GM12878 (cell line): ENCODE measurements around the gene CILP. TPM values are rescaled to one million over a fixed set of nuclear protein-coding genes. Genes with fewer than 3 reads are reported as not detected.

Experiments used
- ATAC-seq: fragments of 200-7000 bp; cut with Tn5 transposase; 3 replicates; pipeline ENCODE4 v1.9.1; 2020; ENCODE audit warnings: mild to moderate bottlenecking, moderate library complexity
- BruUV-seq: library from RNA; stranded (reverse); fragments of 400-500 nt; replicated peaks from 2 replicates; lab custom pipeline; 2021; lab: Mats Ljungman, UMichigan
- CTCF ChIA-PET: fragments of 300-600 bp; sonication (Branson Sonifier 250); formaldehyde crosslinking; extraction: SDS; loops from one replicate; lab custom pipeline; 2021; ENCODE audit warnings: inconsistent platforms; lab: Yijun Ruan, JAX
- POLR2A ChIA-PET: fragments of 350-600 bp; formaldehyde crosslinking; extraction: SDS; loops from one replicate; lab custom pipeline; 2021; ENCODE audit warnings: inconsistent platforms; lab: Charles Lee
- RAD21 ChIA-PET: fragments of 300-600 bp; sonication (Branson Sonifier 250); formaldehyde crosslinking; loops from one replicate; lab custom pipeline; 2023; ENCODE audit warnings: antibody characterized with exemption; ENCODE audit not compliant: unreplicated experiment; lab: Charles Lee
- SMC1A ChIA-PET: fragments of 300-600 bp; sonication (Branson Sonifier 250); formaldehyde crosslinking; loops from one replicate; lab custom pipeline; 2023; ENCODE audit not compliant: unreplicated experiment, uncharacterized antibody; lab: Charles Lee
- DNase-seq: peaks from one replicate; pipeline ENCODE4 v3.0.0-alpha.2; 2011; ENCODE audit warnings: low read depth, low spot score
- FAIRE-seq: peaks from 3 replicates; lab custom pipeline; 2011; peaks lifted over from hg19 to GRCh38; lab: Jason Lieb, UNC
- H2AFZ ChIP-seq: 2 replicates; pipeline ENCODE4 v1.6.0; 2011; ENCODE audit warnings: low read depth, low read length, control low read depth; ENCODE audit not compliant: control insufficient read depth
- H3K27ac ChIP-seq: 2 replicates; pipeline ENCODE4 v1.5.1; 2011; ENCODE audit warnings: control low read depth; ENCODE audit not compliant: control insufficient read depth, insufficient read depth
- H3K27me3 ChIP-seq, 2 experiments: replicated peaks in 1 of 2; 2 replicates each; pipeline versions ENCODE4 v1.6.0 to v1.6.1; 2011; ENCODE audit warnings: low read length in 1 of 2; ENCODE audit not compliant: control insufficient read depth in 2 of 2, insufficient read depth in 2 of 2
- H3K36me3 ChIP-seq, 2 experiments: 2 replicates each; pipeline ENCODE4 v1.5.1; 2011; ENCODE audit warnings: low read length in 1 of 2; ENCODE audit not compliant: control insufficient read depth in 2 of 2, insufficient read depth in 2 of 2
- H3K4me1 ChIP-seq: 2 replicates; pipeline ENCODE4 v1.6.1; 2011; ENCODE audit warnings: mild to moderate bottlenecking, low read length, moderate library complexity, mixed read lengths; ENCODE audit not compliant: control insufficient read depth, insufficient read depth
- H3K4me2 ChIP-seq: 2 replicates; pipeline ENCODE4 v1.6.0; 2011; ENCODE audit warnings: control low read depth; ENCODE audit not compliant: control insufficient read depth, insufficient read depth
- H3K4me3 ChIP-seq: fragments of 200-600 bp; sonication (generic); 2 replicates; pipeline ENCODE4 v1.5.1; 2016
- H3K79me2 ChIP-seq: 2 replicates; pipeline ENCODE4 v1.6.0; 2011; ENCODE audit warnings: low read length; ENCODE audit not compliant: control insufficient read depth, insufficient read depth
- H3K9ac ChIP-seq: 2 replicates; pipeline ENCODE4 v1.8.0; 2011; ENCODE audit warnings: low read length, control low read depth, mixed read lengths; ENCODE audit not compliant: control insufficient read depth, insufficient read depth
- H3K9me3 ChIP-seq: replicated peaks from 3 replicates; pipeline ENCODE4 v1.5.1; 2011; ENCODE audit warnings: mild to moderate bottlenecking, low read length; ENCODE audit not compliant: control insufficient read depth, insufficient read depth
- H4K20me1 ChIP-seq: 2 replicates; pipeline ENCODE4 v1.6.0; 2011; ENCODE audit not compliant: control insufficient read depth, insufficient read depth
- ATF7 ChIP-seq: fragments of 450-650 bp; IDR thresholded peaks from 2 replicates; pipeline ENCODE4 v1.6.1; 2016; ENCODE audit warnings: low read depth, mild to moderate bottlenecking
- BRCA1 ChIP-seq: IDR thresholded peaks from 2 replicates; pipeline ENCODE4 v1.6.1; 2011; ENCODE audit warnings: low read depth, low read length, improper control_type of control experiment
- CEBPZ ChIP-seq: fragments of 150-350 bp; IDR thresholded peaks from 2 replicates; pipeline ENCODE4 v1.6.1; 2016; ENCODE audit warnings: low read depth, low read length
- CHD2 ChIP-seq: IDR thresholded peaks from 2 replicates; pipeline ENCODE4 v1.6.1; 2011; ENCODE audit warnings: low read depth, low read length, improper control_type of control experiment, borderline replicate concordance
- EED ChIP-seq: sonication (generic); IDR thresholded peaks from 2 replicates; pipeline ENCODE4 v1.6.1; 2016; ENCODE audit warnings: antibody characterized with exemption, low read depth
- JUNB ChIP-seq: IDR thresholded peaks from 2 replicates; pipeline ENCODE4 v1.6.1; 2016; ENCODE audit warnings: antibody characterized with exemption, mild to moderate bottlenecking
- MTA3 ChIP-seq: IDR thresholded peaks from 2 replicates; pipeline ENCODE4 v1.6.1; 2012; ENCODE audit warnings: low read length, inconsistent platforms, borderline replicate concordance
- MXI1 ChIP-seq: fragments of 150-350 bp; IDR thresholded peaks from 2 replicates; pipeline ENCODE4 v1.6.1; 2011; ENCODE audit warnings: low read depth, mild to moderate bottlenecking, inconsistent platforms, low read length, improper control_type of control experiment
- NFIC ChIP-seq: IDR thresholded peaks from 2 replicates; pipeline ENCODE4 v1.6.1; 2012; ENCODE audit warnings: low read depth, mild to moderate bottlenecking, inconsistent platforms, low read length, moderate library complexity
- POLR2A ChIP-seq: IDR thresholded peaks from 2 replicates; pipeline ENCODE4 v1.6.1; 2011; ENCODE audit warnings: low read depth, mild to moderate bottlenecking, low read length
- SMAD1 ChIP-seq: fragments of 450-650 bp; IDR thresholded peaks from 2 replicates; pipeline ENCODE4 v1.6.1; 2018; ENCODE audit warnings: mild to moderate bottlenecking, low read depth; ENCODE audit not compliant: partially characterized antibody
- SPI1 ChIP-seq: IDR thresholded peaks from 2 replicates; pipeline ENCODE4 v1.6.1; 2011; ENCODE audit warnings: low read depth, mild to moderate bottlenecking, low read length, moderate library complexity, borderline replicate concordance; ENCODE audit not compliant: insufficient read depth
- TCF12 ChIP-seq: IDR thresholded peaks from 2 replicates; pipeline ENCODE4 v1.6.1; 2011; ENCODE audit warnings: low read depth, mild to moderate bottlenecking, low read length
- WRNIP1 ChIP-seq: IDR thresholded peaks from 2 replicates; pipeline ENCODE4 v1.6.1; 2011; ENCODE audit warnings: low read depth, low read length, improper control_type of control experiment, borderline replicate concordance
- YY1 ChIP-seq: IDR thresholded peaks from 2 replicates; pipeline ENCODE4 v1.6.1; 2011; ENCODE audit warnings: low read depth, mild to moderate bottlenecking, low read length
- ZBED1 ChIP-seq: IDR thresholded peaks from 2 replicates; pipeline ENCODE4 v1.6.1; 2016; ENCODE audit warnings: borderline replicate concordance
- ZZZ3 ChIP-seq: IDR thresholded peaks from 2 replicates; pipeline ENCODE4 v1.6.1; 2011; ENCODE audit warnings: low read depth; ENCODE audit not compliant: control insufficient read depth, insufficient read length
- WGBS: methylation state at CpG from one replicate; pipeline ENCODE4 v1.1.6; 2016; ENCODE audit warnings: low lambda C conversion rate; ENCODE audit not compliant: insufficient replicate concordance, insufficient coverage; ENCODE audit errors: missing lambda C conversion rate; 5-methylcytosine and 5-hydroxymethylcytosine counted together
- in situ Hi-C: fragments of 300-500 bp; cut with MboI; formaldehyde crosslinking; loops from 9 replicates; pipeline ENCODE4 v1.14.3; 2018; ENCODE audit warnings: mixed read lengths
- intact Hi-C: fragments of 100-400 bp; cut with micrococcal nuclease; formaldehyde crosslinking; loops from one replicate; pipeline ENCODE4 v1.14.2; 2022; ENCODE audit not compliant: unreplicated experiment
- polyA plus RNA-seq, 11 experiments: library from polyadenylated mRNA; depleted of rRNA in 4 of 11; unstranded in 6 of 11; stranded (reverse) in 5 of 11; fragments of >200 nt; fragmentation: Nextera tagmentation in 4 of 11; fragmentation: Illumina TruSeq in 1 of 11; extraction: Ambion mirVana in 4 of 11; extraction: Trizol in 1 of 11; gene quantifications; 1 replicate in 1 of 11; 2 replicates in 10 of 11; pipeline versions ENCODE4 v1.2.1 to v1.2.3, GENCODE V29; 2011 to 2016; ENCODE audit warnings: inconsistent platforms in 2 of 11, missing spikeins in 2 of 11, low read depth in 1 of 11
- total RNA-seq, 4 experiments: library from RNA; depleted of rRNA in 3 of 4; stranded (reverse); fragments of >200 nt in 3 of 4; fragmentation: Illumina TruSeq in 1 of 4; extraction: Trizol in 1 of 4; gene quantifications; 2 replicates each; pipeline versions ENCODE4 v1.2.1 to v1.2.3, GENCODE V29; 2013 to 2021
- TF ChIP-seq, protein P1 (sequence below): fragments of 450-650 bp; IDR thresholded peaks from 2 replicates; pipeline ENCODE4 v1.6.1; 2017; ENCODE audit warnings: low read depth, mild to moderate bottlenecking, moderate library complexity
- TF ChIP-seq, protein P2 (sequence below): IDR thresholded peaks from 2 replicates; pipeline ENCODE4 v1.6.1; 2011; ENCODE audit warnings: mild to moderate bottlenecking, low read depth, low read length, moderate library complexity; ENCODE audit not compliant: insufficient replicate concordance

CILP gene
- total and polyA plus RNA-seq, 10 of the 15 experiments (the other 5 are each of a cell fraction or from before 2014, with no cell fraction given) = 0.03 to 0.06 (median 0.04) TPM; not detected in 4

- Histone ChIP-seq H3K4me2 (peak overlapping the region; percentile 90), H3K79me2 (peaks cover 49% of the 10 kb centered on the region), H3K9ac (peak overlapping the region; percentile 84), H3K4me1 (peaks cover 3% of the 10 kb centered on the region; the same call in 1 of the 2 replicates), H2AFZ (peak overlapping the region; percentile 100), H3K36me3 (no peaks in the 10 kb centered on the region), H3K9me3 (no peaks in the 10 kb centered on the region), H4K20me1 (no peaks in the 10 kb centered on the region), H3K27ac (peak overlapping the region; percentile 89), H3K27me3 (no peaks in the 10 kb centered on the region), H3K4me3 (peak overlapping the region; percentile 94)
- ChIA-PET RAD21 (interaction anchor here (0.5 to 2.6 kb wide), 3 partner anchors 101 to 642 kb away, joined by 4 to 9 read pairs (median 7); partner anchors contain the start of gene PARP16), CTCF (interaction anchor here (1.0 to 3.5 kb wide), 3 partner anchors 10 to 115 kb away, joined by 3 to 22 read pairs (median 11); no protein-coding TSS in a partner anchor), SMC1A (no interaction called here), POLR2A (no interaction called here)
- peak; percentile 64 for ATAC-seq
- no peak for DNase-seq
- no TSS peak for BruUV-seq
- FAIRE-seq = no peak
- intact Hi-C loops = loop anchor here (2.0 to 5.0 kb wide), 2 partner anchors 102 to 132 kb away; partner anchors contain the start of gene PARP16
- in situ Hi-C loops = no loop called here
- WGBS = under 1% methylated on average over 33 of the region's 33 CpGs
- TF ChIP-seq, protein P1, sequence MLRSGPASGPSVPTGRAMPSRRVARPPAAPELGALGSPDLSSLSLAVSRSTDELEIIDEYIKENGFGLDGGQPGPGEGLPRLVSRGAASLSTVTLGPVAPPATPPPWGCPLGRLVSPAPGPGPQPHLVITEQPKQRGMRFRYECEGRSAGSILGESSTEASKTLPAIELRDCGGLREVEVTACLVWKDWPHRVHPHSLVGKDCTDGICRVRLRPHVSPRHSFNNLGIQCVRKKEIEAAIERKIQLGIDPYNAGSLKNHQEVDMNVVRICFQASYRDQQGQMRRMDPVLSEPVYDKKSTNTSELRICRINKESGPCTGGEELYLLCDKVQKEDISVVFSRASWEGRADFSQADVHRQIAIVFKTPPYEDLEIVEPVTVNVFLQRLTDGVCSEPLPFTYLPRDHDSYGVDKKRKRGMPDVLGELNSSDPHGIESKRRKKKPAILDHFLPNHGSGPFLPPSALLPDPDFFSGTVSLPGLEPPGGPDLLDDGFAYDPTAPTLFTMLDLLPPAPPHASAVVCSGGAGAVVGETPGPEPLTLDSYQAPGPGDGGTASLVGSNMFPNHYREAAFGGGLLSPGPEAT = peak; percentile 45; the same call in 1 of the 2 replicates
- TF ChIP-seq MTA3 (no peak), ATF7 (no peak), TCF12 (0 out of 2 replicates have a peak, but pooled peaks have one; percentile 11), EED (0 out of 2 replicates have a peak, but pooled peaks have one; percentile 10), SMAD1 (no peak), WRNIP1 (no peak), CHD2 (peak; percentile 91), SPI1 (0 out of 2 replicates have a peak, but pooled peaks have one; percentile 2), YY1 (peak; percentile 2; the same call in 1 of the 2 replicates), JUNB (no peak), BRCA1 (peak; percentile 59), ZZZ3 (no peak), NFIC (no peak), CEBPZ (no peak), ZBED1 (no peak), MXI1 (0 out of 2 replicates have a peak, but pooled peaks have one; percentile 10), POLR2A (peak; percentile 62)
- TF ChIP-seq, protein P2, sequence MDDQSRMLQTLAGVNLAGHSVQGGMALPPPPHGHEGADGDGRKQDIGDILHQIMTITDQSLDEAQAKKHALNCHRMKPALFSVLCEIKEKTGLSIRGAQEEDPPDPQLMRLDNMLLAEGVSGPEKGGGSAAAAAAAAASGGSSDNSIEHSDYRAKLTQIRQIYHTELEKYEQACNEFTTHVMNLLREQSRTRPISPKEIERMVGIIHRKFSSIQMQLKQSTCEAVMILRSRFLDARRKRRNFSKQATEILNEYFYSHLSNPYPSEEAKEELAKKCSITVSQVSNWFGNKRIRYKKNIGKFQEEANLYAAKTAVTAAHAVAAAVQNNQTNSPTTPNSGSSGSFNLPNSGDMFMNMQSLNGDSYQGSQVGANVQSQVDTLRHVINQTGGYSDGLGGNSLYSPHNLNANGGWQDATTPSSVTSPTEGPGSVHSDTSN = no peak
Observed at GRCh38 chr15:65184305-65184867, 26.9 kb downstream of the CILP start.
